GM23338 (cell line): ENCODE results near the gene PPP1R13L.

Experiments
- CREB1 ChIP-seq: fragments of 250-450 bp; sonication (Bioruptor Pico); IDR thresholded peaks from 2 replicates; pipeline ENCODE4 v1.5.0; 2020; ENCODE audit warnings: low read depth, mild to moderate bottlenecking, moderate library complexity
- EZH2 ChIP-seq: fragments of 200-600 bp; sonication (generic); IDR thresholded peaks from one replicate; pipeline ENCODE4 v1.8.0; 2017; ENCODE audit warnings: antibody characterized with exemption, mild to moderate bottlenecking, low read depth; ENCODE audit not compliant: unreplicated experiment
- EZH2phosphoT487 ChIP-seq: fragments of 200-600 bp; sonication (generic); IDR thresholded peaks from one replicate; pipeline ENCODE4 v1.8.1; 2018; ENCODE audit warnings: antibody characterized with exemption; ENCODE audit not compliant: unreplicated experiment
- JUNB ChIP-seq: IDR thresholded peaks from one replicate; pipeline ENCODE4 v1.6.1; 2016; ENCODE audit warnings: antibody characterized with exemption; ENCODE audit not compliant: unreplicated experiment
- NANOG ChIP-seq: IDR thresholded peaks from 2 replicates; pipeline ENCODE4 v1.6.1; 2016; ENCODE audit warnings: antibody characterized with exemption, borderline replicate concordance
- POLR2AphosphoS5 ChIP-seq: IDR thresholded peaks from 2 replicates; pipeline ENCODE4 v1.6.1; 2016; ENCODE audit warnings: antibody characterized with exemption, low read depth
- STAT1 ChIP-seq: IDR thresholded peaks from one replicate; pipeline ENCODE4 v1.6.1; 2016; ENCODE audit warnings: antibody characterized with exemption; ENCODE audit not compliant: unreplicated experiment
- ZNF331 ChIP-seq: fragments of 250-450 bp; sonication (Bioruptor Pico); IDR thresholded peaks from 2 replicates; pipeline ENCODE4 v1.5.0; 2020; ENCODE audit warnings: low read depth, mild to moderate bottlenecking, moderate library complexity
- TF ChIP-seq, protein P1 (sequence below), 2 experiments: fragments of 200-600 bp in 1 of 2; sonication (generic) in 1 of 2; conservative IDR thresholded peaks; 2 replicates each; pipeline versions ENCODE4 v1.5.1 to v1.6.1; 2016 to 2017; ENCODE audit warnings: antibody characterized with exemption in 2 of 2, low read depth in 2 of 2, mild to moderate bottlenecking in 2 of 2, moderate library complexity in 1 of 2
- TF ChIP-seq, protein P2 (sequence below): IDR thresholded peaks from 2 replicates; pipeline ENCODE4 v1.6.1; 2016; ENCODE audit warnings: antibody characterized with exemption
- TF ChIP-seq, protein P3 (sequence below): IDR thresholded peaks from one replicate; pipeline ENCODE4 v1.6.1; 2018; ENCODE audit warnings: antibody characterized with exemption; ENCODE audit not compliant: unreplicated experiment
- TF ChIP-seq, protein P4 (sequence below): fragments of 250-450 bp; sonication (Bioruptor Pico); IDR thresholded peaks from 2 replicates; pipeline ENCODE4 v1.5.0; 2020; ENCODE audit warnings: mild to moderate bottlenecking, moderate library complexity

DNA sequence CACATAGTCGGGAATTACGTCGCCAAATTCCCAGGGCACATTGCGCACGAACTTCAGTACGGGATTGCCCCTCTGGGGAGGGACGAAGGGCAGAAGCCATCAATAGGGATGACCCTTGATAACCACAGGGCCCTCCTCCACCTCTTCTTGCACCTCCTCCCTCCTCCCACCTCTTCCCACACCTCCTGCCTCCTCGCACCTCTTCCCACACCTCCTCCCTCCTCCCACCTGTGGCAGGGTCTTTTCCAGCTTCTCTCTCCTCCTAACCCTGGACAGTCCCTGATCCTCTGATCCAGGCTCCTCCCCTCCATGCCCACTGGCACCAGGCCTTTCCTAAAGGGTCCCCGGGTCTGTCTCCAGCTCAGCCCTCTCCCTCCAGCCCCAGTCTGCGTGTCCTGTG lies 15.5 kb upstream of the PPP1R13L start:
- TF ChIP-seq CREB1 (CRISPR knock-in tag): no peak
- TF ChIP-seq, protein P1, sequence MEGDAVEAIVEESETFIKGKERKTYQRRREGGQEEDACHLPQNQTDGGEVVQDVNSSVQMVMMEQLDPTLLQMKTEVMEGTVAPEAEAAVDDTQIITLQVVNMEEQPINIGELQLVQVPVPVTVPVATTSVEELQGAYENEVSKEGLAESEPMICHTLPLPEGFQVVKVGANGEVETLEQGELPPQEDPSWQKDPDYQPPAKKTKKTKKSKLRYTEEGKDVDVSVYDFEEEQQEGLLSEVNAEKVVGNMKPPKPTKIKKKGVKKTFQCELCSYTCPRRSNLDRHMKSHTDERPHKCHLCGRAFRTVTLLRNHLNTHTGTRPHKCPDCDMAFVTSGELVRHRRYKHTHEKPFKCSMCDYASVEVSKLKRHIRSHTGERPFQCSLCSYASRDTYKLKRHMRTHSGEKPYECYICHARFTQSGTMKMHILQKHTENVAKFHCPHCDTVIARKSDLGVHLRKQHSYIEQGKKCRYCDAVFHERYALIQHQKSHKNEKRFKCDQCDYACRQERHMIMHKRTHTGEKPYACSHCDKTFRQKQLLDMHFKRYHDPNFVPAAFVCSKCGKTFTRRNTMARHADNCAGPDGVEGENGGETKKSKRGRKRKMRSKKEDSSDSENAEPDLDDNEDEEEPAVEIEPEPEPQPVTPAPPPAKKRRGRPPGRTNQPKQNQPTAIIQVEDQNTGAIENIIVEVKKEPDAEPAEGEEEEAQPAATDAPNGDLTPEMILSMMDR (conservative IDR thresholded peaks at IDR 0.05; ENCODE audit: low read depth in 2 of 2): no peak
- TF ChIP-seq, protein P2, sequence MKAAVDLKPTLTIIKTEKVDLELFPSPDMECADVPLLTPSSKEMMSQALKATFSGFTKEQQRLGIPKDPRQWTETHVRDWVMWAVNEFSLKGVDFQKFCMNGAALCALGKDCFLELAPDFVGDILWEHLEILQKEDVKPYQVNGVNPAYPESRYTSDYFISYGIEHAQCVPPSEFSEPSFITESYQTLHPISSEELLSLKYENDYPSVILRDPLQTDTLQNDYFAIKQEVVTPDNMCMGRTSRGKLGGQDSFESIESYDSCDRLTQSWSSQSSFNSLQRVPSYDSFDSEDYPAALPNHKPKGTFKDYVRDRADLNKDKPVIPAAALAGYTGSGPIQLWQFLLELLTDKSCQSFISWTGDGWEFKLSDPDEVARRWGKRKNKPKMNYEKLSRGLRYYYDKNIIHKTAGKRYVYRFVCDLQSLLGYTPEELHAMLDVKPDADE: no peak
- no peak for TF ChIP-seq STAT1
- TF ChIP-seq EZH2phosphoT487: no peak
- TF ChIP-seq, protein P3, sequence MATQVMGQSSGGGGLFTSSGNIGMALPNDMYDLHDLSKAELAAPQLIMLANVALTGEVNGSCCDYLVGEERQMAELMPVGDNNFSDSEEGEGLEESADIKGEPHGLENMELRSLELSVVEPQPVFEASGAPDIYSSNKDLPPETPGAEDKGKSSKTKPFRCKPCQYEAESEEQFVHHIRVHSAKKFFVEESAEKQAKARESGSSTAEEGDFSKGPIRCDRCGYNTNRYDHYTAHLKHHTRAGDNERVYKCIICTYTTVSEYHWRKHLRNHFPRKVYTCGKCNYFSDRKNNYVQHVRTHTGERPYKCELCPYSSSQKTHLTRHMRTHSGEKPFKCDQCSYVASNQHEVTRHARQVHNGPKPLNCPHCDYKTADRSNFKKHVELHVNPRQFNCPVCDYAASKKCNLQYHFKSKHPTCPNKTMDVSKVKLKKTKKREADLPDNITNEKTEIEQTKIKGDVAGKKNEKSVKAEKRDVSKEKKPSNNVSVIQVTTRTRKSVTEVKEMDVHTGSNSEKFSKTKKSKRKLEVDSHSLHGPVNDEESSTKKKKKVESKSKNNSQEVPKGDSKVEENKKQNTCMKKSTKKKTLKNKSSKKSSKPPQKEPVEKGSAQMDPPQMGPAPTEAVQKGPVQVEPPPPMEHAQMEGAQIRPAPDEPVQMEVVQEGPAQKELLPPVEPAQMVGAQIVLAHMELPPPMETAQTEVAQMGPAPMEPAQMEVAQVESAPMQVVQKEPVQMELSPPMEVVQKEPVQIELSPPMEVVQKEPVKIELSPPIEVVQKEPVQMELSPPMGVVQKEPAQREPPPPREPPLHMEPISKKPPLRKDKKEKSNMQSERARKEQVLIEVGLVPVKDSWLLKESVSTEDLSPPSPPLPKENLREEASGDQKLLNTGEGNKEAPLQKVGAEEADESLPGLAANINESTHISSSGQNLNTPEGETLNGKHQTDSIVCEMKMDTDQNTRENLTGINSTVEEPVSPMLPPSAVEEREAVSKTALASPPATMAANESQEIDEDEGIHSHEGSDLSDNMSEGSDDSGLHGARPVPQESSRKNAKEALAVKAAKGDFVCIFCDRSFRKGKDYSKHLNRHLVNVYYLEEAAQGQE: no peak
- no peak for TF ChIP-seq NANOG
- no peak for TF ChIP-seq EZH2
- no peak for TF ChIP-seq POLR2AphosphoS5
- TF ChIP-seq ZNF331 (CRISPR knock-in tag): no peak
- no peak for TF ChIP-seq JUNB
- TF ChIP-seq, protein P4, sequence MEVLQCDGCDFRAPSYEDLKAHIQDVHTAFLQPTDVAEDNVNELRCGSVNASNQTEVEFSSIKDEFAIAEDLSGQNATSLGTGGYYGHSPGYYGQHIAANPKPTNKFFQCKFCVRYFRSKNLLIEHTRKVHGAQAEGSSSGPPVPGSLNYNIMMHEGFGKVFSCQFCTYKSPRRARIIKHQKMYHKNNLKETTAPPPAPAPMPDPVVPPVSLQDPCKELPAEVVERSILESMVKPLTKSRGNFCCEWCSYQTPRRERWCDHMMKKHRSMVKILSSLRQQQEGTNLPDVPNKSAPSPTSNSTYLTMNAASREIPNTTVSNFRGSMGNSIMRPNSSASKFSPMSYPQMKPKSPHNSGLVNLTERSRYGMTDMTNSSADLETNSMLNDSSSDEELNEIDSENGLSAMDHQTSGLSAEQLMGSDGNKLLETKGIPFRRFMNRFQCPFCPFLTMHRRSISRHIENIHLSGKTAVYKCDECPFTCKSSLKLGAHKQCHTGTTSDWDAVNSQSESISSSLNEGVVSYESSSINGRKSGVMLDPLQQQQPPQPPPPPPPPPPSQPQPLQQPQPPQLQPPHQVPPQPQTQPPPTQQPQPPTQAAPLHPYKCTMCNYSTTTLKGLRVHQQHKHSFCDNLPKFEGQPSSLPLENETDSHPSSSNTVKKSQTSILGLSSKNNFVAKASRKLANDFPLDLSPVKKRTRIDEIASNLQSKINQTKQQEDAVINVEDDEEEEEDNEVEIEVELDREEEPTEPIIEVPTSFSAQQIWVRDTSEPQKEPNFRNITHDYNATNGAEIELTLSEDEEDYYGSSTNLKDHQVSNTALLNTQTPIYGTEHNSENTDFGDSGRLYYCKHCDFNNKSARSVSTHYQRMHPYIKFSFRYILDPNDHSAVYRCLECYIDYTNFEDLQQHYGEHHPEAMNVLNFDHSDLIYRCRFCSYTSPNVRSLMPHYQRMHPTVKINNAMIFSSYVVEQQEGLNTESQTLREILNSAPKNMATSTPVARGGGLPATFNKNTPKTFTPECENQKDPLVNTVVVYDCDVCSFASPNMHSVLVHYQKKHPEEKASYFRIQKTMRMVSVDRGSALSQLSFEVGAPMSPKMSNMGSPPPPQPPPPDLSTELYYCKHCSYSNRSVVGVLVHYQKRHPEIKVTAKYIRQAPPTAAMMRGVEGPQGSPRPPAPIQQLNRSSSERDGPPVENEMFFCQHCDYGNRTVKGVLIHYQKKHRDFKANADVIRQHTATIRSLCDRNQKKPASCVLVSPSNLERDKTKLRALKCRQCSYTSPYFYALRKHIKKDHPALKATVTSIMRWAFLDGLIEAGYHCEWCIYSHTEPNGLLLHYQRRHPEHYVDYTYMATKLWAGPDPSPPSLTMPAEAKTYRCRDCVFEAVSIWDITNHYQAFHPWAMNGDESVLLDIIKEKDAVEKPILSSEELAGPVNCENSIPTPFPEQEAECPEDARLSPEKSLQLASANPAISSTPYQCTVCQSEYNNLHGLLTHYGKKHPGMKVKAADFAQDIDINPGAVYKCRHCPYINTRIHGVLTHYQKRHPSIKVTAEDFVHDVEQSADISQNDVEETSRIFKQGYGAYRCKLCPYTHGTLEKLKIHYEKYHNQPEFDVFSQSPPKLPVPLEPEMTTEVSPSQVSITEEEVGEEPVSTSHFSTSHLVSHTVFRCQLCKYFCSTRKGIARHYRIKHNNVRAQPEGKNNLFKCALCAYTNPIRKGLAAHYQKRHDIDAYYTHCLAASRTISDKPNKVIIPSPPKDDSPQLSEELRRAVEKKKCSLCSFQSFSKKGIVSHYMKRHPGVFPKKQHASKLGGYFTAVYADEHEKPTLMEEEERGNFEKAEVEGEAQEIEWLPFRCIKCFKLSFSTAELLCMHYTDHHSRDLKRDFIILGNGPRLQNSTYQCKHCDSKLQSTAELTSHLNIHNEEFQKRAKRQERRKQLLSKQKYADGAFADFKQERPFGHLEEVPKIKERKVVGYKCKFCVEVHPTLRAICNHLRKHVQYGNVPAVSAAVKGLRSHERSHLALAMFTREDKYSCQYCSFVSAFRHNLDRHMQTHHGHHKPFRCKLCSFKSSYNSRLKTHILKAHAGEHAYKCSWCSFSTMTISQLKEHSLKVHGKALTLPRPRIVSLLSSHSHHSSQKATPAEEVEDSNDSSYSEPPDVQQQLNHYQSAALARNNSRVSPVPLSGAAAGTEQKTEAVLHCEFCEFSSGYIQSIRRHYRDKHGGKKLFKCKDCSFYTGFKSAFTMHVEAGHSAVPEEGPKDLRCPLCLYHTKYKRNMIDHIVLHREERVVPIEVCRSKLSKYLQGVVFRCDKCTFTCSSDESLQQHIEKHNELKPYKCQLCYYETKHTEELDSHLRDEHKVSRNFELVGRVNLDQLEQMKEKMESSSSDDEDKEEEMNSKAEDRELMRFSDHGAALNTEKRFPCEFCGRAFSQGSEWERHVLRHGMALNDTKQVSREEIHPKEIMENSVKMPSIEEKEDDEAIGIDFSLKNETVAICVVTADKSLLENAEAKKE: no peak
